ENCODE measurements around the gene HEXIM1.

The HEXIM1 gene

DNA sequence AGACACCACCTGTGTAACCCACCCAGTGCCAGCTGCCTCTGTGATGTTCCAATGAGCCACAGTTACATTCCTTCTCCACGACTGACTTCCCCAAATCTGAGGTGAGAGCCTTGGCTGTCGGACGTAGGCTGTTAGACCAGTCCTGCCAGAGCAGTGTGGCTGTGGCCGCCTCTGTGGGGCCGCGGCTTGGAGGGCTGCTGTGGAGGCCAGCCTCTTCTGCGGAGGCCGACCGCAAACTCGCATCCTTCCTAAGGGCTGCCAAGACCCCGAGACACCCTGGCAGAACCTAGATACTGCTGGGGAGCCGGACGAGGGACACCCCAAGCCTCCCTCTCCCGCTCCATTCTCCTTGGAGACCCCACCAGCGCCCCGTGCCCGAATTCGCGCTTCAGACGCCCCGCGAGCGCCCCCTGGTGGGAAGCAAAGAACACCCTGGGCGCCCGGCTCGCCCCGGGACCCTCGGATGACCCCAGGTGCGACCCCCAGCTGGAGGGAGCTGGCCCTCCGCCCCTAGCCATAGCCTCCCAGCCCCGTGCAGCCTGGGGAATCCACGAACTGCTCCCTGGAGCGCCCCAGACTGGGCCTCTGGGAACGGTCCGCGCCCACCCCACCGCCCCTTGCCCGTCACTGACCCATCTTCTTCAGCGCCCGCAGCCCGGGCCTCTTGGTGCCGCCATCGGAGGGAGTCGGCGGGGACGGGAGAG, 16.5 kb upstream of the HEXIM1 start:
- H3K27ac ChIP-seq (ENCODE audit: low read length) = no peak overlapping the region

DNA sequence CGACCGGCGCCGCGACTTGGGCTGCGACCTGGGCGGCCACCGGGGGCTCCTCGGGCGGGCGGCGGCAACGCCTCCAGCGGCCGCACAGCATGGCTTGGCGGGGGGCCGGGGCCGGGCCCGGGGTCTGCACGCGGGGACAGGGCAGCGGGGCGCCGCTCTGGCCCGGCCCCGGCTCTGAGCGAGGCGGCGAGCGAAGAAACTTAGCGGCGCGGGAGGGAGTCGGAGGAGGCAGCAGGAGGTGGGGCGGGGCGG, 16.0 kb upstream of the HEXIM1 start, which contains the start of gene PLCD3:
Gene PLCD3, minus strand, starts transcription at position 196 of the 252 bp plus-strand sequence. Its CDS starts 105 bp downstream, at position 91.
- Histone ChIP-seq H3K36me3 (ENCODE audit: control insufficient read depth in 1 of 2, insufficient read depth in 2 of 2, low read length in 2 of 2) (no peaks in the 10 kb centered on the region), H3K9me3 (ENCODE audit: control insufficient read depth in 1 of 2, low read length in 2 of 2) (no peaks in the 10 kb centered on the region), H3K27ac (ENCODE audit: low read length) (peak within 1 kb of the TSS; percentile 75), H3K27me3 (ENCODE audit: low read depth, low read length) (no peaks in the 10 kb centered on the region), H3K4me1 (ENCODE audit: control insufficient read depth in 1 of 2, insufficient read depth in 2 of 2, low read length in 2 of 2) (peaks cover 12 to 47% of the 10 kb centered on the region in 2 donors), H3K4me3 (ENCODE audit: low read depth in 1 of 2, low read length in 2 of 2) (peak within 1 kb of the TSS; percentile 74 to 93)

More for the DNA sequence above, 16.5 kb upstream of the HEXIM1 start:
- no peaks in the 10 kb centered on the region for H3K27me3 ChIP-seq (ENCODE audit: low read depth, low read length)
- peaks cover 12 to 49% of the 10 kb centered on the region in 2 donors for H3K4me1 ChIP-seq (ENCODE audit: control insufficient read depth in 1 of 2, insufficient read depth in 2 of 2, low read length in 2 of 2)
- H3K36me3 ChIP-seq (ENCODE audit: control insufficient read depth in 1 of 2, insufficient read depth in 2 of 2, low read length in 2 of 2) = no peaks in the 10 kb centered on the region
- H3K9me3 ChIP-seq (ENCODE audit: control insufficient read depth in 1 of 2, low read length in 2 of 2) = no peaks in the 10 kb centered on the region
- H3K4me3 ChIP-seq (ENCODE audit: low read depth in 1 of 2, low read length in 2 of 2) = peak overlapping the region; percentile 54 to 87

DNA sequence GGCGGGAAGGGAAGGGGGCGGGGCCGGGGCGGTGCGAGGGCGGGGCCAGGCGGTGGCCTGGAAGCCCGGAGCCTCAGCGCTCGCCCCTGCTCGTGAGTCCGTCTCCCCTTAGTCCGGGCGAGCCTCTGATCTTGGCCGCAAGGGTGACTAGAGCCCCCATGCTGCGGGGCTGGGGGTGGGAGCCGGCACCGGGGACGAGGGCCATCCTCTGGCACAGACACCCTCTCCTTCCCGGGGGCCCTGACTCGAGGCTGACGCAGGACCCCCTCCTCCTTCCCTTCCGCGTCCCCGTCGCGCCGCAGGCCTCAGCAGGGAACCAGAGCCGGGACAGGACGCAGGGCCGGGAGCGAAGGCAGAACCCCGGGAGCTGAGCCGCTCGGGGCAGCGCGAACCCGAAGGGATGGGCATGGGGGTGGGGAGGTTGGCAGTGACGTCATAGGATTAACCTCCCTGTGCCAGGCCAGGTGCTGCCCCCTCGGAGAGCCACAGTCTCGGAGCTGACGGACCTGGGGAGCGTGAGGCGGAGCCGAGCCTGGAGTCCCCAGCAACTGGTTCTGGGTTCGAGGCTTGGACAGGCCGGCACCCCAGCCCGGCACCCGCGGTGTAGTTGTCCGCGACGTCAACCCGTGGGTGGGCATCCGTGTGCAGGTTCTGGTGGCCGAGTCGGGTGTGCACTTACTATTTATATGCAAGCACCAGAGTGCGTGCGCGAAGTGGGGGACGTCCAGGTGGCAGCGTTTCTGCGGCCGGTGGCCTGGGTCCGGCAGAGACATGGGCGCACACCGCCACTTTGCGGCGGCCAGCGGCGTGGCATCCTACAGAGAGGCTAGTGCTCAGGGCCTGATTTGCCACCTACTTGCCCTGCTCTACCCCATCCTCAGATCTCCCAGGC, 15.5 kb upstream of the HEXIM1 start:
- no peaks in the 10 kb centered on the region for H3K27me3 ChIP-seq (ENCODE audit: low read depth, low read length)
- H3K4me3 ChIP-seq (ENCODE audit: low read depth in 1 of 2, low read length in 2 of 2) = peak overlapping the region; percentile 74 to 93
- H3K36me3 ChIP-seq (ENCODE audit: control insufficient read depth in 1 of 2, insufficient read depth in 2 of 2, low read length in 2 of 2) = peaks cover 0 to 4% of the 10 kb centered on the region in 2 donors
- H3K27ac ChIP-seq (ENCODE audit: low read length) = peak overlapping the region; percentile 75
- H3K9me3 ChIP-seq (ENCODE audit: control insufficient read depth in 1 of 2, low read length in 2 of 2) = no peaks in the 10 kb centered on the region
- H3K4me1 ChIP-seq (ENCODE audit: control insufficient read depth in 1 of 2, insufficient read depth in 2 of 2, low read length in 2 of 2) = peaks cover 7 to 41% of the 10 kb centered on the region in 2 donors

DNA sequence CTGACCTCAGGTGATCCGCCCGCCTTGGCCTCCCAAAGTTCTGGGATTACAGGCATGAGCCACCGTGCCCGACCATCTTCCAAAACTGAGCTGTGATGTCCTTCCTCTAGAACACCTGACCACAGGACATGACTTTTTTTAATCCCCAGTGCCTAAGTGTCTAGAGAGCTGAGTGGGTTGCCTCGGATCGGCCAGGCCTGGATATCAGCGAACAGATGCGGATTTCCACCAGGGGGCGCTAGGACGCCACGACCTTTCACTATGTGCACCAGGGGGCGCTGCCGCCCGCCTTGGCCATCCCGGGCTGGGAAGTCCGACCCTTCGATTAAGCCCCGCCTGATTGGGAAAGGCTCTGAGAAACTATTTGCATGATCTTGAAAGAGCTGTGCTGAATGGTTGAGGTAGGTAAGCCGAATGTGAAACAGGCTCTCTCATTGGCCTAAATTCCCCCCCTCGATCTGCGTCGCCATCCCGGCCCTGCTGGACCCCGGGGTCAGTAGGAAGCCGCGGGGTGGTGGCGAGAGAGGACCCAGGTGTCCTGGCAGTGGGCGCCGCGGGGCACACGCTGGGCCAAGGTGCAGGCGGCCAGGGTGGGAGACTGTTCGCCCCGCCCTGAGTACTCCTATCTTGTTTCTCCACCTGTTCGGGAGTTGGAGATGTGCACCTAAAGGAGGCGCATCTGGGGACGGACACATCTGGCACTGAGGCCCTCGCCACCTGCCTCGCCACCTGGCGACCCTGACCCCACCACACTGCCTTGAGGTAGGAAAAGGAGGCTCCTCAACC, 12.9 kb upstream of the HEXIM1 start, which contains the start of gene ACBD4:
Gene ACBD4, plus strand, starts transcription at position 496 of the 786 bp plus-strand sequence. CDS start 458 bp downstream, outside the sequence.
- Histone ChIP-seq H3K4me3 (ENCODE audit: low read depth in 1 of 2, low read length in 2 of 2) (peak within 1 kb of the TSS; percentile 70 to 88), H3K27ac (ENCODE audit: low read length) (peak within 1 kb of the TSS; percentile 50), H3K27me3 (ENCODE audit: low read depth, low read length) (no peaks in the 10 kb centered on the region), H3K9me3 (ENCODE audit: control insufficient read depth in 1 of 2, low read length in 2 of 2) (no peaks in the 10 kb centered on the region), H3K36me3 (ENCODE audit: control insufficient read depth in 1 of 2, insufficient read depth in 2 of 2, low read length in 2 of 2) (peaks cover 3 to 6% of the 10 kb centered on the region in 2 donors), H3K4me1 (ENCODE audit: control insufficient read depth in 1 of 2, insufficient read depth in 2 of 2, low read length in 2 of 2) (peaks cover 6 to 29% of the 10 kb centered on the region in 2 donors)

DNA sequence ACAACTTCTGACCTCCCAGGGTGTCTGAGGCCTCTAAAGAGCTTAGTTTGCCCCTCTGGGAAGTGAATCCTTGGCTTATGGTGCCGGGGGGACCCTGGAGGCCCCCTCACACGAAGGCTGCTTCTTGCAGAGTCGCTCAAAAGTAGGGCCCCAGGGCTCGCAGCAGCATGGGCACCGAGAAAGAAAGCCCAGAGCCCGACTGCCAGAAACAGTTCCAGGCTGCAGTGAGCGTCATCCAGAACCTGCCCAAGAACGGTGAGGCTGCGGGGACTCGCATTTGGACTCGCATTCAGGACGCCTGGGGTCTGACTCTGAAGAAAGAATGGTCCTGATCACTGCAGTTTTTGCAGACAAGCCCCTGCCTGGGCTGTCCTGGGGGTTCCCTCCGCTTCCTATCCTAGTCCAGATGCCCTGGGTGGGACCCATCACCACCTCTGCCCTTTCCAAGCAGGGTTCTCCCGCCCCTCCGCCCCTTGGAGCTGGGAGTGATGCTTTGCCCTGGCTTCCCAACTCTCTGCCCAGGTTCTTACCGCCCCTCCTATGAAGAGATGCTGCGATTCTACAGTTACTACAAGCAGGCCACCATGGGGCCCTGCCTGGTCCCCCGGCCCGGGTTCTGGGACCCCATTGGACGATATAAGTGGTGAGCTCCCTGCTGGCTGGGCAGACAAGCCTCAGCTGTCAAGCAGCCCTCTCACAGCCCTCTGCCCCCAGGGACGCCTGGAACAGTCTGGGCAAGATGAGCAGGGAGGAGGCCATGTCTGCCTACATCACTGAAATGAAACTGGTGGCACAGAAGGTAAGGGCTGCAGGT, 12.1 kb upstream of the HEXIM1 start:
- H3K9me3 ChIP-seq (ENCODE audit: control insufficient read depth in 1 of 2, low read length in 2 of 2) = no peaks in the 10 kb centered on the region
- peaks cover 3 to 6% of the 10 kb centered on the region in 2 donors for H3K36me3 ChIP-seq (ENCODE audit: control insufficient read depth in 1 of 2, insufficient read depth in 2 of 2, low read length in 2 of 2)
- H3K4me3 ChIP-seq (ENCODE audit: low read depth in 1 of 2, low read length in 2 of 2) = peak overlapping the region; percentile 70 to 88
- peak overlapping the region; percentile 50 for H3K27ac ChIP-seq (ENCODE audit: low read length)
- no peaks in the 10 kb centered on the region for H3K27me3 ChIP-seq (ENCODE audit: low read depth, low read length)
- H3K4me1 ChIP-seq (ENCODE audit: control insufficient read depth in 1 of 2, insufficient read depth in 2 of 2, low read length in 2 of 2) = peaks cover 6 to 22% of the 10 kb centered on the region in 2 donors

DNA sequence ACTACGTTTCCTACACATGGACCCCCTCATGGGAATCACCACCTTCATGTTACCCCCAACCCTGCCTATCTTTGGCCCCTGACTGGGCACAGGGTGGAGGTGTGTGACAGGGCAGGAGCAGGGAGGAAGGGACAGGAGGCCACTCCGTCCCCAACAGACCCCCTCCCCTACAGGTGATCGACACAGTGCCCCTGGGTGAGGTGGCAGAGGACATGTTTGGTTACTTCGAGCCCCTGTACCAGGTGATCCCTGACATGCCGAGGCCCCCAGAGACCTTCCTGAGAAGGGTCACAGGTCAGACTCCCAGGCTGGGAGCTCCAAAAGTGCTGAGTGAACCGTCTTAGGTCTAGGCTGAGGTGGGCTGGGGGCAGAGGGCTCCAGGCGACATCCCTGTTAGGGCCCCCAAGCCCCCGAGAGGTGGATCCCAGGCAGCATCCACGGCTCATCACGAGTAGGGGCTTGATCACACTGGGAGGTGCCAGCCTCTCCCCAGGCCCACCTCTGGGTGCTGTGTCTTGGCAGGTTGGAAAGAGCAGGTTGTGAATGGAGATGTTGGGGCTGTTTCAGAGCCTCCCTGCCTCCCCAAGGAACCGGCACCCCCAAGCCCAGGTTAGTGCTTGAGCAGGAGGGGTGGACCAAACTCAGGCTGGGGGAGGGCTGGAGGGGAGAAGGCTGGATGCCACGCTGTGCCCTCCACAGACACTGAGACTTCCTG, 11.3 kb upstream of the HEXIM1 start:
- H3K4me3 ChIP-seq (ENCODE audit: low read depth in 1 of 2, low read length in 2 of 2) = peak overlapping the region in 1 of 2 donors; percentile 88
- peaks cover 6 to 14% of the 10 kb centered on the region in 2 donors for H3K4me1 ChIP-seq (ENCODE audit: control insufficient read depth in 1 of 2, insufficient read depth in 2 of 2, low read length in 2 of 2)
- H3K9me3 ChIP-seq (ENCODE audit: control insufficient read depth in 1 of 2, low read length in 2 of 2) = no peaks in the 10 kb centered on the region
- peaks cover 3 to 6% of the 10 kb centered on the region in 2 donors for H3K36me3 ChIP-seq (ENCODE audit: control insufficient read depth in 1 of 2, insufficient read depth in 2 of 2, low read length in 2 of 2)
- H3K27ac ChIP-seq (ENCODE audit: low read length) = no peak overlapping the region
- H3K27me3 ChIP-seq (ENCODE audit: low read depth, low read length) = no peaks in the 10 kb centered on the region

GRCh38 chr17:45137561-45138305, 10.5 kb upstream of the HEXIM1 start:
- peaks cover 3 to 6% of the 10 kb centered on the region in 2 donors for H3K36me3 ChIP-seq (ENCODE audit: control insufficient read depth in 1 of 2, insufficient read depth in 2 of 2, low read length in 2 of 2)
- peaks cover 6 to 14% of the 10 kb centered on the region in 2 donors for H3K4me1 ChIP-seq (ENCODE audit: control insufficient read depth in 1 of 2, insufficient read depth in 2 of 2, low read length in 2 of 2)
- H3K27ac ChIP-seq (ENCODE audit: low read length) = no peak overlapping the region
- no peaks in the 10 kb centered on the region for H3K27me3 ChIP-seq (ENCODE audit: low read depth, low read length)
- H3K9me3 ChIP-seq (ENCODE audit: control insufficient read depth in 1 of 2, low read length in 2 of 2) = no peaks in the 10 kb centered on the region
- H3K4me3 ChIP-seq (ENCODE audit: low read depth in 1 of 2, low read length in 2 of 2) = no peak overlapping the region

DNA sequence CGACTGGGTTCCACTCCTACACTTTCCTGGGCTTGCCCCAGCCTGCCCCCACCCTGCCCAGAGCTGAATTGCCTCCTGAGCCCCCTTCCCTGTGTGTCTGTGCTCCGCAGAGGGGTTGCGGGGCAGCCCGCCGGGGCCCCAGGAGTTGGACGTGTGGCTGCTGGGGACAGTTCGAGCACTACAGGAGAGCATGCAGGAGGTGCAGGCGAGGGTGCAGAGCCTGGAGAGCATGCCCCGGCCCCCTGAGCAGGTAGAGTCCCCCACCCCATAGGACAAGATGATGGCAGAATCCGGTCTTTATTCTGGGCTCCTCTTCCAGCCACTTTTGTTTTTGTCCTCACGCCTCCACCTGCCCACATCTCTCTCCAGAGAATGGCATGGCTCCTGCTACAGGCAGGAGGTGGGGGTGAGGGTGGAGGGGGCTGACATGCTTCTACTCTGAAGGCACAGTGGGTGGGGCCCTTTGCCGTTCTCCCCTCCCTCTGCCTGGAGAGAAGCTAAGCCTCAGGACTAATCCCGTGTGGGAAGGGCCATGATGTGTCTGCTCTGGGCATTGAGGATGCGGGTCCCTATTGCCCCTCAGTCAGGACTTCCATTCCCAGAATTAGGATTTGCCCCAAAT, 9.3 kb upstream of the HEXIM1 start:
- no peaks in the 10 kb centered on the region for H3K27me3 ChIP-seq (ENCODE audit: low read depth, low read length)
- no peak overlapping the region for H3K4me3 ChIP-seq (ENCODE audit: low read depth in 1 of 2, low read length in 2 of 2)
- H3K36me3 ChIP-seq (ENCODE audit: control insufficient read depth in 1 of 2, insufficient read depth in 2 of 2, low read length in 2 of 2) = peaks cover 3 to 6% of the 10 kb centered on the region in 2 donors
- H3K9me3 ChIP-seq (ENCODE audit: control insufficient read depth in 1 of 2, low read length in 2 of 2) = no peaks in the 10 kb centered on the region
- peaks cover 6 to 21% of the 10 kb centered on the region in 2 donors for H3K4me1 ChIP-seq (ENCODE audit: control insufficient read depth in 1 of 2, insufficient read depth in 2 of 2, low read length in 2 of 2)
- H3K27ac ChIP-seq (ENCODE audit: low read length) = no peak overlapping the region

DNA sequence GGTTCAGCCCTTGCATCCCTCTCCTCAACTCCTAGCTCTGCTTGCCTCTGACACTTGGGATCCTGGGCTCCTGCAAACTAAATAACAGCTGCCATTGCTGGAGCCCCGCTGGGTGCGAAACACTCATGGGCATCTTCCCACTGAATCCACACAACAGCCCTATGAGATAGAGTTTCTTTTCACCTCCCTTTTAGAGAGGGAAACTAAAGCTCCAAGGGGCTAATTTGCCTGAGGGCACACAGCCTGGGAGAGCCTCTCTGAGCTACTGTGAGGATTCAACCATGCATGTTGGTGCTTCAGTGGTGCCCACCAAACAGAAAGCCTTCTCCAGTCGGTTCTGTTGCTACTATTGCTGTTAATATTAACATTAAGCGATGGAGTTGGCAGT, 8.7 kb upstream of the HEXIM1 start:
- H3K9me3 ChIP-seq (ENCODE audit: control insufficient read depth in 1 of 2, low read length in 2 of 2) = no peaks in the 10 kb centered on the region
- peaks cover 6 to 23% of the 10 kb centered on the region in 2 donors for H3K4me1 ChIP-seq (ENCODE audit: control insufficient read depth in 1 of 2, insufficient read depth in 2 of 2, low read length in 2 of 2)
- no peak overlapping the region for H3K27ac ChIP-seq (ENCODE audit: low read length)
- H3K4me3 ChIP-seq (ENCODE audit: low read depth in 1 of 2, low read length in 2 of 2) = no peak overlapping the region
- no peaks in the 10 kb centered on the region for H3K27me3 ChIP-seq (ENCODE audit: low read depth, low read length)
- peaks cover 3 to 6% of the 10 kb centered on the region in 2 donors for H3K36me3 ChIP-seq (ENCODE audit: control insufficient read depth in 1 of 2, insufficient read depth in 2 of 2, low read length in 2 of 2)

Measured in muscle layer of duodenum (tissue), 2 donors.